ENCODE measurements around the gene SLC35G6.

DNA sequence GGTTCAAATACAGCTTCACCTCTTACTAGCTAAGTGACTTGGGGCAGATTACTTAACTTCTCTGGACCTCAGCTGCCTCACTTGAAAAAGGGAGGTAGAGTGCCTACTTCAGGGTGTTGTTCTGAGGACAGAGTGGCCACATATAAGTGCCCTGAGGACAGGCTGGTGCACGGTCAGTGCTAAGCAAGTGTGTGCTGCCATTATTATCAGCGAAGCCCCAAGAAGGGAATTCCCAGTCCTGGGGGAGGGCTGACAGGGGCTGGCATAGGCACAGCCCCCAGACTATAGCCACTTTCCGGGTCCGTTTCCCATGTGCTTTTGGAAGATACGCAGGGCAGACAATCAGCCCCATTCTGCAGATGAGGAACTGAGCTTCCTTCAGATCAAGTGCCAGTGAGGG is 4.3 kb upstream of the SLC35G6 start:
- TF ChIP-seq, protein P1, sequence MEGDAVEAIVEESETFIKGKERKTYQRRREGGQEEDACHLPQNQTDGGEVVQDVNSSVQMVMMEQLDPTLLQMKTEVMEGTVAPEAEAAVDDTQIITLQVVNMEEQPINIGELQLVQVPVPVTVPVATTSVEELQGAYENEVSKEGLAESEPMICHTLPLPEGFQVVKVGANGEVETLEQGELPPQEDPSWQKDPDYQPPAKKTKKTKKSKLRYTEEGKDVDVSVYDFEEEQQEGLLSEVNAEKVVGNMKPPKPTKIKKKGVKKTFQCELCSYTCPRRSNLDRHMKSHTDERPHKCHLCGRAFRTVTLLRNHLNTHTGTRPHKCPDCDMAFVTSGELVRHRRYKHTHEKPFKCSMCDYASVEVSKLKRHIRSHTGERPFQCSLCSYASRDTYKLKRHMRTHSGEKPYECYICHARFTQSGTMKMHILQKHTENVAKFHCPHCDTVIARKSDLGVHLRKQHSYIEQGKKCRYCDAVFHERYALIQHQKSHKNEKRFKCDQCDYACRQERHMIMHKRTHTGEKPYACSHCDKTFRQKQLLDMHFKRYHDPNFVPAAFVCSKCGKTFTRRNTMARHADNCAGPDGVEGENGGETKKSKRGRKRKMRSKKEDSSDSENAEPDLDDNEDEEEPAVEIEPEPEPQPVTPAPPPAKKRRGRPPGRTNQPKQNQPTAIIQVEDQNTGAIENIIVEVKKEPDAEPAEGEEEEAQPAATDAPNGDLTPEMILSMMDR (IDR thresholded peaks at IDR 0.05): no peak
- TF ChIP-seq TCF7L2 (IDR thresholded peaks at IDR 0.05; ENCODE audit: low read depth, low read length): no peak
- TF ChIP-seq, protein P2, sequence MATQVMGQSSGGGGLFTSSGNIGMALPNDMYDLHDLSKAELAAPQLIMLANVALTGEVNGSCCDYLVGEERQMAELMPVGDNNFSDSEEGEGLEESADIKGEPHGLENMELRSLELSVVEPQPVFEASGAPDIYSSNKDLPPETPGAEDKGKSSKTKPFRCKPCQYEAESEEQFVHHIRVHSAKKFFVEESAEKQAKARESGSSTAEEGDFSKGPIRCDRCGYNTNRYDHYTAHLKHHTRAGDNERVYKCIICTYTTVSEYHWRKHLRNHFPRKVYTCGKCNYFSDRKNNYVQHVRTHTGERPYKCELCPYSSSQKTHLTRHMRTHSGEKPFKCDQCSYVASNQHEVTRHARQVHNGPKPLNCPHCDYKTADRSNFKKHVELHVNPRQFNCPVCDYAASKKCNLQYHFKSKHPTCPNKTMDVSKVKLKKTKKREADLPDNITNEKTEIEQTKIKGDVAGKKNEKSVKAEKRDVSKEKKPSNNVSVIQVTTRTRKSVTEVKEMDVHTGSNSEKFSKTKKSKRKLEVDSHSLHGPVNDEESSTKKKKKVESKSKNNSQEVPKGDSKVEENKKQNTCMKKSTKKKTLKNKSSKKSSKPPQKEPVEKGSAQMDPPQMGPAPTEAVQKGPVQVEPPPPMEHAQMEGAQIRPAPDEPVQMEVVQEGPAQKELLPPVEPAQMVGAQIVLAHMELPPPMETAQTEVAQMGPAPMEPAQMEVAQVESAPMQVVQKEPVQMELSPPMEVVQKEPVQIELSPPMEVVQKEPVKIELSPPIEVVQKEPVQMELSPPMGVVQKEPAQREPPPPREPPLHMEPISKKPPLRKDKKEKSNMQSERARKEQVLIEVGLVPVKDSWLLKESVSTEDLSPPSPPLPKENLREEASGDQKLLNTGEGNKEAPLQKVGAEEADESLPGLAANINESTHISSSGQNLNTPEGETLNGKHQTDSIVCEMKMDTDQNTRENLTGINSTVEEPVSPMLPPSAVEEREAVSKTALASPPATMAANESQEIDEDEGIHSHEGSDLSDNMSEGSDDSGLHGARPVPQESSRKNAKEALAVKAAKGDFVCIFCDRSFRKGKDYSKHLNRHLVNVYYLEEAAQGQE (IDR thresholded peaks at IDR 0.05; ENCODE audit: insufficient read depth in 1 of 2, low read depth in 2 of 2, low read length in 1 of 2): no peak
